ENCODE data around the gene RMI2. TPM values are rescaled to one million over a fixed set of nuclear protein-coding genes. Genes with fewer than 3 reads are reported as not detected.

The RMI2 gene
- total RNA-seq, 2 experiments from 2014 or later = 68.9 to 69.9 TPM

GRCh38 chr16:11333702-11334101 lies 11.6 kb upstream of the RMI2 start:
- no peak for DNase-seq
- CTCF ChIA-PET = interaction anchor here (1.2 kb wide), 1 partner anchor 78 kb away, joined by 3 read pairs; the partner anchor contains the start of gene SOCS1
- intact Hi-C loops (cut with micrococcal nuclease) = no loop called here
- Mint-ChIP-seq H3K27ac (no peak overlapping the region), H3K36me3 (no peaks in the 10 kb centered on the region), H3K27me3 (no peaks in the 10 kb centered on the region), H3K4me3 (no peak overlapping the region), H3K4me1 (ENCODE audit: low read depth) (peaks cover 15% of the 10 kb centered on the region), H3K9me3 (no peaks in the 10 kb centered on the region)
- POLR2A ChIA-PET = no interaction called here

DNA sequence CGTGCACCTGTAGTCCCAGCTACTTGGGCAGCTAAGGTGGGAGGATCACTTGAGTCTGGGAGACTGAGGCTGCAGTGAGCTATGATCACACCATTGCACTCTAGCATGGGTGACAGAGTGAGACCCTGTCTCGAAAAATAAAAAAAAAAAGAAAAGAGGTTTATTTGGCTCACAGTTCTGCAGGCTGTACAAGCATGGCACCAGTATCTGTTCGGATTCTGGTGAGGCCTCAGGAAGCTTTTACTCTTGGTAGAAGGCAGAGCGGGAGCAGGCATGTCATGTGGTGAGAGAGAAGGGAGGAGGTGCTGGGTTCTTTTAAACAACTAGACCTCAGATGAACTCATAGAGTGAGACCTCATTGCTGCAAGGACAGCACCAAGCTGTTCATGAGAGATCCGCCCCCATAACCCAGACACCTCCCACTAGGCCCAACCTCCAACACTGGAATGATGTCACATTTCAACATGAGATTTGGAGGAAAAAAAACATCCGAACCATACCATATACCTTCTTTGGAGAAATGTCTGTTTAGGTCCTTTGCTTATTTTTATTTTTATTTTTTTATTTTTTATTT lies 10.3 kb upstream of the RMI2 start:
- no peaks in the 10 kb centered on the region for H3K27me3 Mint-ChIP-seq
- ChIA-PET CTCF (no interaction called here), POLR2A (no interaction called here)
- H3K36me3 Mint-ChIP-seq = no peaks in the 10 kb centered on the region
- H3K27ac Mint-ChIP-seq = peak overlapping the region; percentile 42
- intact Hi-C loops (cut with micrococcal nuclease) = no loop called here
- peaks cover 4% of the 10 kb centered on the region for H3K4me1 Mint-ChIP-seq (ENCODE audit: low read depth)
- DNase-seq = no peak
- H3K9me3 Mint-ChIP-seq = no peaks in the 10 kb centered on the region
- H3K4me3 Mint-ChIP-seq = no peak overlapping the region

DNA sequence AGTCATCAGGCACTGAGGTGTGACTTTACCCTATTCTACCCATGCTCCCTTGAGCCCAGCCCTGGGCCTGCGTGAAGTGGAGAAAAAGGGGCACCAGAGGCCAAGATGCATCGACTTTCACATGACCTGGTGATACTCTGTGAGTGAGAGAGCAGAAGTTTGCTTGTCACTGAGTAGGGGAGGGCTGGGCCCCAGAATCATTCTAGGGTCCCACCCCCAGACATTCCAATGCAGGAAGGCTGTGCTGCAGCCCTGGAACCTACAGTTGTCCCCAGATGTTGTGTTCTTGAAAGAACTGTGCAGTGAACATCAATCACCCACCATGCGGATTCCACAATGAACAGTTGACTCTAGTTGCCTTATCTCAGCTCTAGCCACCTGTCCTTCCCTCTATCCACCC lies 6.2 kb upstream of the RMI2 start:
- no peaks in the 10 kb centered on the region for H3K9me3 Mint-ChIP-seq
- no peak overlapping the region for H3K27ac Mint-ChIP-seq
- ChIA-PET POLR2A (no interaction called here), CTCF (no interaction called here)
- DNase-seq = no peak
- no peaks in the 10 kb centered on the region for H3K36me3 Mint-ChIP-seq
- intact Hi-C loops (cut with micrococcal nuclease) = no loop called here
- H3K27me3 Mint-ChIP-seq = no peaks in the 10 kb centered on the region
- H3K4me1 Mint-ChIP-seq (ENCODE audit: low read depth) = peaks cover 15% of the 10 kb centered on the region
- H3K4me3 Mint-ChIP-seq = no peak overlapping the region

- Mint-ChIP-seq H3K27me3 (no peaks in the 10 kb centered on the region), H3K9me3 (no peaks in the 10 kb centered on the region), H3K4me1 (ENCODE audit: low read depth) (peaks cover 21% of the 10 kb centered on the region), H3K27ac (no peak overlapping the region), H3K4me3 (no peak overlapping the region), H3K36me3 (peaks cover 5% of the 10 kb centered on the region)
- ChIA-PET POLR2A (no interaction called here), CTCF (interaction anchor here (1.3 kb wide), 1 partner anchor 192 kb away, joined by 4 read pairs; no protein-coding TSS in a partner anchor)
- intact Hi-C loops (cut with micrococcal nuclease) = no loop called here
- DNase-seq = no peak
Measured at GRCh38 chr16:11340710-11341109, 4.5 kb upstream of the RMI2 start.

DNA sequence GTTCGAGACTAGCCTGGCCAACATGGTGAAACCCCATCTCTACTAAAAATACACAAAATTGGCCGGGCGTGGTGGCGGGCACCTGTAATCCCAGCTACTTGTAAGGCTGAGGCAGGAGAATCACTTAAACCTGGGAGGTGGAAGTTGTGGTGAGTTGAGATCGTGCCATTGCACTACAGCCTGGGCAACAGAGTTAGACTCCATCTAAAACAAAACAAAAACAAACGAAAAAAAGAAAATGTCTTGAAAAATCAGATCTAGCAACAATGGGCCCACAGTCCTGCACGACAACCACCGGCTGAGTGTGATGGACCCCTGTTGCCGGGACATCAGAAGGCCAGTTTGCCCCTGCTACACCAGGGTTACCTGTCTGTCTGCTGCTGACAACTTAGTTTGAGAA lies 3.9 kb upstream of the RMI2 start:
- Mint-ChIP-seq H3K4me1 (ENCODE audit: low read depth) (peaks cover 21% of the 10 kb centered on the region), H3K9me3 (no peaks in the 10 kb centered on the region), H3K27ac (no peak overlapping the region), H3K36me3 (peaks cover 9% of the 10 kb centered on the region), H3K27me3 (no peaks in the 10 kb centered on the region), H3K4me3 (no peak overlapping the region)
- intact Hi-C loops (cut with micrococcal nuclease) = no loop called here
- ChIA-PET POLR2A (no interaction called here), CTCF (interaction anchor here (1.3 kb wide), 1 partner anchor 191 kb away, joined by 4 read pairs; no protein-coding TSS in a partner anchor)
- no peak for DNase-seq

GRCh38 chr16:11342021-11342855 lies 3.0 kb upstream of the RMI2 start:
- Mint-ChIP-seq H3K27me3 (no peaks in the 10 kb centered on the region), H3K4me1 (ENCODE audit: low read depth) (peaks cover 28% of the 10 kb centered on the region), H3K36me3 (peaks cover 17% of the 10 kb centered on the region), H3K4me3 (no peak overlapping the region), H3K27ac (peak overlapping the region; percentile 11), H3K9me3 (no peaks in the 10 kb centered on the region)
- CTCF ChIA-PET = no interaction called here
- POLR2A ChIA-PET = no interaction called here
- peak; percentile 56 for DNase-seq
- intact Hi-C loops (cut with micrococcal nuclease) = no loop called here

- H3K36me3 Mint-ChIP-seq = peaks cover 43% of the 10 kb centered on the region
- CTCF ChIA-PET = interaction anchor here (0.8 to 1.1 kb wide), 2 partner anchors 25 to 83 kb away, joined by 3 to 7 read pairs; no protein-coding TSS in a partner anchor
- H3K4me3 Mint-ChIP-seq = peak overlapping the region; percentile 94
- no peaks in the 10 kb centered on the region for H3K9me3 Mint-ChIP-seq
- H3K27ac Mint-ChIP-seq = no peak overlapping the region
- intact Hi-C loops (cut with micrococcal nuclease) = no loop called here
- no peaks in the 10 kb centered on the region for H3K27me3 Mint-ChIP-seq
- POLR2A ChIA-PET = interaction anchor here (0.7 to 1.3 kb wide), 3 partner anchors 8 to 95 kb away, joined by 3 to 5 read pairs (median 3); no protein-coding TSS in a partner anchor
- DNase-seq = no peak
- peaks cover 51% of the 10 kb centered on the region for H3K4me1 Mint-ChIP-seq (ENCODE audit: low read depth)
Measured at GRCh38 chr16:11346700-11347319, 1.6 kb downstream of the RMI2 start.

GRCh38 chr16:11347831-11348230 lies 2.6 kb downstream of the RMI2 start:
- POLR2A ChIA-PET = no interaction called here
- intact Hi-C loops (cut with micrococcal nuclease) = no loop called here
- CTCF ChIA-PET = interaction anchor here (0.6 to 1.3 kb wide), 2 partner anchors 8 to 384 kb away, joined by 3 to 4 read pairs; no protein-coding TSS in a partner anchor
- Mint-ChIP-seq H3K27me3 (no peaks in the 10 kb centered on the region), H3K36me3 (peaks cover 45% of the 10 kb centered on the region), H3K27ac (no peak overlapping the region), H3K9me3 (peaks cover under 1% of the 10 kb centered on the region), H3K4me3 (no peak overlapping the region), H3K4me1 (ENCODE audit: low read depth) (peaks cover 43% of the 10 kb centered on the region)
- DNase-seq = no peak

GRCh38 chr16:11348737-11349598 lies 3.7 kb downstream of the RMI2 start:
- intact Hi-C loops (cut with micrococcal nuclease) = no loop called here
- peaks cover 6% of the 10 kb centered on the region for H3K9me3 Mint-ChIP-seq
- peaks cover 54% of the 10 kb centered on the region for H3K4me1 Mint-ChIP-seq (ENCODE audit: low read depth)
- CTCF ChIA-PET = interaction anchor here (1.2 kb wide), 1 partner anchor 24 kb away, joined by 6 read pairs; no protein-coding TSS in a partner anchor
- H3K27me3 Mint-ChIP-seq = peaks cover 3% of the 10 kb centered on the region
- no peak overlapping the region for H3K27ac Mint-ChIP-seq
- POLR2A ChIA-PET = interaction anchor here (0.6 kb wide), 1 partner anchor 454 kb away, joined by 3 read pairs; no protein-coding TSS in a partner anchor
- H3K4me3 Mint-ChIP-seq = no peak overlapping the region
- H3K36me3 Mint-ChIP-seq = peaks cover 55% of the 10 kb centered on the region
- no peak for DNase-seq

GRCh38 chr16:11349599-11350276 lies 4.5 kb downstream of the RMI2 start:
- ChIA-PET POLR2A (no interaction called here), CTCF (interaction anchor here (0.7 to 0.9 kb wide), 2 partner anchors 23 to 45 kb away, joined by 3 read pairs; no protein-coding TSS in a partner anchor)
- Mint-ChIP-seq H3K36me3 (peaks cover 56% of the 10 kb centered on the region), H3K4me3 (no peak overlapping the region), H3K27ac (no peak overlapping the region), H3K27me3 (peaks cover 3% of the 10 kb centered on the region), H3K4me1 (ENCODE audit: low read depth) (peaks cover 60% of the 10 kb centered on the region), H3K9me3 (peaks cover 6% of the 10 kb centered on the region)
- no peak for DNase-seq
- intact Hi-C loops (cut with micrococcal nuclease) = no loop called here

DNA sequence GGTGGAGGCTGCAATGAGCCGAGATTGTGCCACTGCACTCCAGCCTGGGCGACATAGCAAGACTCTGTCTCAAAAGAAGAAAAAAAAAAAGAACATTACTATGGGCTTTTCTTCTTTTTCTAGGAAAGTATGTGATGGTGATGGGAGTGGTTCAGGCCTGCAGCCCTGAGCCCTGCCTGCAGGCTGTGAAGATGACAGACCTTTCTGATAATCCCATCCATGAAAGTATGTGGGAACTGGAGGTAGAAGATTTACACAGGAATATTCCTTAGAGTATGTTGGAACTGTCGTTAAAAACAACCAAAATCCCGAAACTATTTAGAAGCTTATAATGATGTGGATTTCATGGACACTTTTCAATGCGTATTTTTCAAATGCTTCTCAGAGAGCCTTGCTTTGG lies 5.3 kb downstream of the RMI2 start:
- H3K9me3 Mint-ChIP-seq = peaks cover 6% of the 10 kb centered on the region
- DNase-seq = no peak
- peaks cover 63% of the 10 kb centered on the region for H3K4me1 Mint-ChIP-seq (ENCODE audit: low read depth)
- intact Hi-C loops (cut with micrococcal nuclease) = no loop called here
- CTCF ChIA-PET = interaction anchor here (0.7 to 1.5 kb wide), 3 partner anchors 22 to 93 kb away, joined by 3 read pairs; no protein-coding TSS in a partner anchor
- H3K4me3 Mint-ChIP-seq = no peak overlapping the region
- peaks cover 3% of the 10 kb centered on the region for H3K27me3 Mint-ChIP-seq
- POLR2A ChIA-PET = no interaction called here
- no peak overlapping the region for H3K27ac Mint-ChIP-seq
- H3K36me3 Mint-ChIP-seq = peaks cover 53% of the 10 kb centered on the region

Data from activated CD4-positive, alpha-beta memory T cell treated with anti-CD3 and anti-CD28 coated beads for 36 hours (primary cell).